Transverse colon (tissue), 4 donors: ENCODE results near the gene CCNT1. TPM values are rescaled to one million over a fixed set of nuclear protein-coding genes. Genes with fewer than 3 reads are reported as not detected.
"Not testable (repeated sequence)": the region's sequence is repeated elsewhere in the genome, so short reads cannot be mapped to it uniquely, and the experiment has no call there.

Experiments used
- DNase-seq: peaks from one replicate; pipeline ENCODE4 v3.0.0-alpha.2; 2019
- H3K27ac ChIP-seq, 4 donors: fragments of 200-600 bp; sonication (generic); 2 replicates each; pipeline ENCODE4 v1.5.1; 2016 to 2018; ENCODE audit warnings: inconsistent platforms in 4 of 4
- H3K27me3 ChIP-seq: fragments of 200-600 bp; sonication (generic); 2 replicates; pipeline ENCODE4 v1.5.1; 2017; ENCODE audit warnings: inconsistent platforms
- H3K36me3 ChIP-seq, 4 donors: fragments of 200-600 bp; sonication (generic); 2 replicates each; pipeline ENCODE4 v1.5.1; 2017 to 2019; ENCODE audit warnings: inconsistent platforms in 4 of 4
- H3K4me1 ChIP-seq, 4 donors: fragments of 200-600 bp; sonication (generic); 2 replicates each; pipeline ENCODE4 v1.5.1; 2017 to 2020; ENCODE audit warnings: inconsistent platforms in 4 of 4
- H3K4me3 ChIP-seq, 4 donors: fragments of 200-600 bp; sonication (generic); 1 replicate in 1 of 4; 2 replicates in 3 of 4; pipeline versions ENCODE4 v1.5.1 to v1.6.1; 2017 to 2019; ENCODE audit warnings: inconsistent platforms in 4 of 4
- H3K9me3 ChIP-seq, 2 donors: fragments of 200-600 bp; sonication (generic); 2 replicates each; pipeline ENCODE4 v1.5.1; 2017 to 2019; ENCODE audit warnings: inconsistent platforms in 2 of 2
- CTCF ChIP-seq, 5 experiments: fragments of 200-600 bp in 3 of 5; fragments of 450-650 bp in 2 of 5; sonication (generic) in 3 of 5; IDR thresholded peaks; 1 replicate in 2 of 5; 2 replicates in 3 of 5; pipeline ENCODE4 v1.5.1; 2016 to 2017; ENCODE audit warnings: antibody characterized with exemption in 5 of 5, inconsistent platforms in 3 of 5, mild to moderate bottlenecking in 2 of 5, moderate library complexity in 1 of 5
- EP300 ChIP-seq: sonication (generic); formaldehyde crosslinking; IDR thresholded peaks from one replicate; pipeline ENCODE4 v1.6.1; 2017; ENCODE audit warnings: antibody characterized with exemption, low read depth
- POLR2A ChIP-seq: fragments of 450-650 bp; IDR thresholded peaks from one replicate; pipeline ENCODE4 v1.6.1; 2016; ENCODE audit warnings: antibody characterized with exemption, mild to moderate bottlenecking, moderate library complexity
- POLR2AphosphoS5 ChIP-seq, 3 donors: sonication (generic); formaldehyde crosslinking; IDR thresholded peaks; one replicate each; pipeline ENCODE4 v1.6.1; 2016; ENCODE audit warnings: antibody characterized with exemption in 3 of 3
- WGBS, 2 donors: methylation state at CpG; one replicate each; pipeline ENCODE4 v1.1.5; 2018; ENCODE audit warnings: low coverage in 1 of 2; 5-methylcytosine and 5-hydroxymethylcytosine counted together
- in situ Hi-C, 4 donors: fragments of 200-750 bp; cut with MboI; loops; one replicate each; pipeline versions ENCODE4 v1.15.0 to v1.15.1; 2017; ENCODE audit warnings: low sequenced_read_pairs in 3 of 4, low pct_ligation_motif_present in 1 of 4, low pct_unique_long_range_greater_than_20kb in 1 of 4
- intact Hi-C: fragments of 100-400 bp; cut with DNase I; formaldehyde crosslinking; loops from one replicate; pipeline ENCODE4 v1.15.1; 2023; ENCODE audit warnings: low total_unique reads
- total RNA-seq, 4 donors: library from RNA; depleted of rRNA; stranded (reverse); fragments of >200 nt; gene quantifications; one replicate each; pipeline ENCODE4 v1.1.0, GENCODE V29; 2016

CCNT1 gene
- total RNA-seq, 4 donors from 2014 or later = 10.0 to 29.4 (median 23.6) TPM

DNA sequence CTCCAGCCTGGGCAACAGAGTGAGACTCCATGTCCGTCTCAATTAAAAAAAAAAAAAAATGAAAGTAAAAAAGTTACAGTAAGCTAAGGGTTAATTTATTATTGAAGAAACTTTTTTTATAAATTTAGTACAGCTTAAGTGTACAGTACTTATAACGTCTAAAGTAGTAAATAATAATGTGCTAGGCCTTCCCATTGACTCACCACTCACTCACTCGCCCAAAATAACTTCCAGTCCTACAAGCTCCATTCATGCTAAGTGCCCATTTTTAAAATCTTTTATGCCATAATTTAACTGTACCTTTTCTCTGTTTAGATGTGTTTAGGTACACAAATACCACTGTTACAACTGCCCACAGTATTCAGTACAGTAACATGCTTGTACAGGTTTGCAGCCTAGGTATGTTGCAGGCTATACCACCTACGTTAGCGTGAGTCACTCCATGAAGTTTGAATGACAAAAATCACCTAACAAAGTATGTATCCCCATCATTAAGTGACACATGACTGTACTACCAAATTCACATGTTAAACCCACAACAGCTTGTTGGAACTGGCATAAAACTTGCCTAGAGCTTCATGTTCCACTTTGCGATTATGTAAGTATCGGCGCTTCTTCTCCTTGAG lies 45.2 kb downstream of the CCNT1 start:
- WGBS, 2 donors = 77 to 89% methylated on average over 7 to 8 of the region's 8 CpGs
- no peak for DNase-seq

DNA sequence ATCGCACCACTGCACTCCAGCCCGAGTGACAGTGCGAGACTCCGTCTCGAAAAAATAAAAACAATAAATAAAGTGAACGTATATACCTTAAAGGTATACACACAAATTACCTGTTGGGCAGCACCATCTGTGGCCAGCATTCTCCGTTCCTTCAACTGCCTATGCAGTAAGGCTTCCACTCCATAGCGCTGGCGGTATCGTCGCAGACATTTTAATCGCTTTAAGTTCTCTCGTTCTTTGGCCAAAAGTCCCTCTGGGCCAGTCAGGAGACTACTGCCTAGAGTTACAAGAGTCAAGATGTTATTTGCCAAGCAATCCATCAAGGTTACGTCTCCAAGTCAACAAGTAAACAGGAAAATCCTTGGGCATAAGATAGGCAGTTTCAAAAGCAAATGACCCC lies 47.5 kb downstream of the CCNT1 start:
- DNase-seq = no peak
- H3K4me3 ChIP-seq = no peak overlapping the region
- H3K4me1 ChIP-seq = peaks cover 0 to 4% (median 0%) of the 10 kb centered on the region in 4 donors
- intact Hi-C loops = no loop called here
- no peak for TF ChIP-seq CTCF (IDR thresholded peaks at IDR 0.05)
- TF ChIP-seq POLR2A = no peak
- no peak overlapping the region for H3K27ac ChIP-seq
- in situ Hi-C loops = no loop called here
- WGBS, 2 donors = 92 to 93% methylated on average over 9 to 14 of the region's 14 CpGs
- H3K9me3 ChIP-seq = no peaks in the 10 kb centered on the region
- peaks cover 0 to 88% (median 40%) of the 10 kb centered on the region in 4 donors for H3K36me3 ChIP-seq
- no peaks in the 10 kb centered on the region for H3K27me3 ChIP-seq

More for the DNA sequence above, 45.2 kb downstream of the CCNT1 start:
- in situ Hi-C loops (no loop called here), intact Hi-C loops (no loop called here)
- Histone ChIP-seq H3K27ac (no peak overlapping the region), H3K36me3 (peaks cover 0 to 76% (median 37%) of the 10 kb centered on the region in 4 donors), H3K9me3 (no peaks in the 10 kb centered on the region), H3K4me1 (peaks cover 0 to 4% (median 2%) of the 10 kb centered on the region in 4 donors), H3K4me3 (no peak overlapping the region), H3K27me3 (no peaks in the 10 kb centered on the region)
- TF ChIP-seq CTCF (IDR thresholded peaks at IDR 0.05) = no peak
- no peak for TF ChIP-seq POLR2AphosphoS5 (IDR thresholded peaks at IDR 0.05)
- TF ChIP-seq EP300 = no peak
- no peak for TF ChIP-seq POLR2A

DNA sequence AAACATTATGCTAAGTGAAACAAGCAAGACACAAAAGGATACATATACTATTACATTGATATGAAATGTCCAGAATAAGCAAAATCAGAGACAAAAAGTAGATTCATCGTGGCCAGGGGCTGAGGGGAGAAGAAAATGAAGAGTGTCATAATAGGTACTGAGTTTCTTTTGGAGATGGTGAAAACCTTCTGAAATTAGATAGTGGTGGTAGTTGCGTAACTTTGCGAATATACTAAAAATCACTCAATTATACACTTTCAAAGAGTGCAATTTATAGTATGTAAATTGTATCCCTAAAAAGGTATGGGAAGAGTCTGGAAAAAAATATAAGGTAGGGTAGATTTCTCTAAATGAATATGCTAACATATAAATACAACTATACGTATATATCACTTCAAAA lies 56.6 kb downstream of the CCNT1 start:
- TF ChIP-seq CTCF (IDR thresholded peaks at IDR 0.05) = no peak
- no peak for TF ChIP-seq POLR2AphosphoS5 (IDR thresholded peaks at IDR 0.05)
- TF ChIP-seq POLR2A = no peak
- TF ChIP-seq EP300 = no peak
- no peak overlapping the region for H3K4me3 ChIP-seq
- H3K27me3 ChIP-seq = no peaks in the 10 kb centered on the region
- H3K27ac ChIP-seq = no peak overlapping the region
- intact Hi-C loops (no loop called here), in situ Hi-C loops (no loop called here)
- H3K36me3 ChIP-seq = peaks cover 0 to 82% (median 28%) of the 10 kb centered on the region in 4 donors
- H3K4me1 ChIP-seq = no peaks in the 10 kb centered on the region
- H3K9me3 ChIP-seq = no peaks in the 10 kb centered on the region
- 77 to 96% methylated on average over 4 of the region's 4 CpGs for WGBS, 2 donors
- no peak for DNase-seq

DNA sequence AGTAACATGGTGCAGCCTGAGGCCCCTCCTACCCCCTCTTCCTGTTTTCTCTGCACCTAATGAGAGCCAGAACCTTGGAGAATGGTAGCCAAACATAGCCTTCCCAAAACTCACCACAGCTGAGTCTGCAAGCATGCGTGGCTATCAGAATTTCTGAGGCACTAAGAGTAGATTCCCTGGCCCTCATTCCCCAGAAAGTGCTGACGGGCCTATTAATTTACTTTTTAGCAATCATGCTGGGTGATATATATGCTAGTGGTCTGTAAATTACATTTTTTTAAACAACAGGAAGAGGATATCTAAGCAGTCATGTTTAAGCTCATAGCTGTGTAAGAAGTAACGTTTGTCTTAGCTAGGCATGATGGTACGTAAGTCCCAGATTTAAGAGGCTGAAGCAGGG lies 64.8 kb downstream of the CCNT1 start:
- Histone ChIP-seq H3K4me3 (no peak overlapping the region), H3K4me1 (no peaks in the 10 kb centered on the region), H3K9me3 (no peaks in the 10 kb centered on the region), H3K27ac (no peak overlapping the region), H3K27me3 (no peaks in the 10 kb centered on the region), H3K36me3 (peaks cover 0 to 46% (median 17%) of the 10 kb centered on the region in 4 donors)
- TF ChIP-seq EP300 (no peak), CTCF (IDR thresholded peaks at IDR 0.05) (no peak), POLR2A (no peak), POLR2AphosphoS5 (IDR thresholded peaks at IDR 0.05) (no peak)
- in situ Hi-C loops (no loop called here), intact Hi-C loops (no loop called here)
- WGBS, 2 donors = 50 to 60% methylated on average over 2 to 4 of the region's 4 CpGs
- DNase-seq = no peak

DNA sequence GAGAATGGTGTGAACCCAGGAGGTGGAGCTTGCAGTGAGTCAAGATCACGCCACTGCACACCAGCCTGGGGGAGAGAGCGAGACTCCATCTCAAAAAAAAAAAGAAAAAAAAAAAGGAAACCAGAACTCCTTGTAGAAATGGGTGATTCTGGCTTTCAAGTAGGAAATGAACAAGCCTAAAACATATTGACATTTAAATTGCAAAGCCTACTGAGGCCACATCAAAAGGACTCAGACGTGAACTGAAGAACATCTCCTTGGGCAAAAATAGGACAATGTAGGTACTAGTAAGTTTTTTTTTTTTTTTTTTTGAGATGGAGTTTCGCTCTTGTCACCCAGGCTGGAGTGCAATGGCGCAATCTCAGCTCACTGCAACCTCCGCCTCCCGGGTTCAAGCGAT lies 71.2 kb downstream of the CCNT1 start:
- H3K36me3 ChIP-seq, H3K27ac ChIP-seq, H3K4me3 ChIP-seq, DNase-seq, H3K4me1 ChIP-seq, in situ Hi-C loops, intact Hi-C loops, H3K9me3 ChIP-seq, H3K27me3 ChIP-seq: not testable (repeated sequence)
- WGBS, 2 donors = 96% methylated on average over 7 to 8 of the region's 8 CpGs
